Uterus (tissue), 2 donors: ENCODE data around the gene INPP4A.

Experiments
- POLR2A ChIP-seq, 2 donors: fragments of 450-650 bp; IDR thresholded peaks; one replicate each; pipeline ENCODE4 v1.6.1; 2016; ENCODE audit warnings: antibody characterized with exemption in 2 of 2, mild to moderate bottlenecking in 1 of 2, moderate library complexity in 1 of 2
- TF ChIP-seq, protein P1 (sequence below), 4 experiments: fragments of 200-600 bp in 2 of 4; fragments of 450-650 bp in 2 of 4; sonication (generic) in 2 of 4; IDR thresholded peaks; one replicate each; pipeline ENCODE4 v1.5.1; 2016 to 2019; ENCODE audit warnings: antibody characterized with exemption in 4 of 4, mild to moderate bottlenecking in 2 of 4, moderate library complexity in 1 of 4

DNA sequence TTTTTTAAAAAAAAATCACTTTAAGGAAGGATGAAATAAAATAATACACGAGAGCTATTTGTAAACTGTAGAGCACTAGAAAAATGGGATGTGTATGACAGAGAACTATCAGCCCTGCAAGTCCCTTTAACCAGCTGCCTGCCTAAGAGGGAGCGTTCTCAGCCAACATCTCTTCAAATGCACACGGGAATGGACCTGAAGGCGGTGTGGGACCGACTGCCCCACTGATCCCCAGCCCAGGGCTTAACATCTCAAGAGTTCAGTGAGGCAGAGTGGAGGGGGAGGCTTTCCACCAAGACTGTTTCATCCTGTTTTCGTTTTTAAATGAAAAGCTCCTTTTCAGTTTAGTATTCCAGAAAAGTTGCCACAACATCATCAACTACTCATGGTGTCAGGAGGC is 2.2 kb downstream of the INPP4A start:
- TF ChIP-seq, protein P1, sequence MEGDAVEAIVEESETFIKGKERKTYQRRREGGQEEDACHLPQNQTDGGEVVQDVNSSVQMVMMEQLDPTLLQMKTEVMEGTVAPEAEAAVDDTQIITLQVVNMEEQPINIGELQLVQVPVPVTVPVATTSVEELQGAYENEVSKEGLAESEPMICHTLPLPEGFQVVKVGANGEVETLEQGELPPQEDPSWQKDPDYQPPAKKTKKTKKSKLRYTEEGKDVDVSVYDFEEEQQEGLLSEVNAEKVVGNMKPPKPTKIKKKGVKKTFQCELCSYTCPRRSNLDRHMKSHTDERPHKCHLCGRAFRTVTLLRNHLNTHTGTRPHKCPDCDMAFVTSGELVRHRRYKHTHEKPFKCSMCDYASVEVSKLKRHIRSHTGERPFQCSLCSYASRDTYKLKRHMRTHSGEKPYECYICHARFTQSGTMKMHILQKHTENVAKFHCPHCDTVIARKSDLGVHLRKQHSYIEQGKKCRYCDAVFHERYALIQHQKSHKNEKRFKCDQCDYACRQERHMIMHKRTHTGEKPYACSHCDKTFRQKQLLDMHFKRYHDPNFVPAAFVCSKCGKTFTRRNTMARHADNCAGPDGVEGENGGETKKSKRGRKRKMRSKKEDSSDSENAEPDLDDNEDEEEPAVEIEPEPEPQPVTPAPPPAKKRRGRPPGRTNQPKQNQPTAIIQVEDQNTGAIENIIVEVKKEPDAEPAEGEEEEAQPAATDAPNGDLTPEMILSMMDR (IDR thresholded peaks at IDR 0.05): no peak
- no peak for TF ChIP-seq POLR2A (IDR thresholded peaks at IDR 0.05)
